HEK293T (cell line): ENCODE measurements around the gene TRIM15.

Experiments used
- BHLHE40 ChIP-seq: fragments of 450-650 bp; IDR thresholded peaks from 2 replicates; pipeline ENCODE4 v1.6.1; 2016; ENCODE audit warnings: mild to moderate bottlenecking, moderate library complexity, borderline replicate concordance
- FOXM1 ChIP-seq: fragments of 450-650 bp; IDR thresholded peaks from 2 replicates; pipeline ENCODE4 v1.6.1; 2017; ENCODE audit warnings: mild to moderate bottlenecking, borderline replicate concordance
- SP1 ChIP-seq: fragments of 450-650 bp; IDR thresholded peaks from 2 replicates; pipeline ENCODE4 v1.6.1; 2017

DNA sequence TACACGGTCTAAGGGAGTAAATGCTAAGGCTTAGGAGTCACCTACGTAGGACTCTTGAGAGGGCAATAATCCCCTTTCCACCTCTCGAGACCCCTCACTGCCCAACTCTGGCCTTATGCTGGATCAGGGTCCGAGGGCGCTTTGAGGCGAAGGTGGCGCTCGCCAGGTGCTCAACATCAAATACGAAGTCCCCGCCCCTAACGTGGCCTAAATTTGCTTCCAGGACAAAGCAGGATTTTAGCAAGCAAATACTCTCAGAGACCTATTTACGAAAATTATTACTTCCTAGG, 50.3 kb downstream of the TRIM15 start:
- TF ChIP-seq BHLHE40 (no peak), FOXM1 (no peak), SP1 (no peak)
